CD4-positive, alpha-beta T cell treated with Interleukin-4 for 1 hour (primary cell): ENCODE data around the gene ACTR1A.

Experiments used
- DNase-seq, 2 donors: peaks; one replicate each; pipeline ENCODE4 v3.0.0-alpha.2; 2020 to 2022

The ACTR1A gene

DNA sequence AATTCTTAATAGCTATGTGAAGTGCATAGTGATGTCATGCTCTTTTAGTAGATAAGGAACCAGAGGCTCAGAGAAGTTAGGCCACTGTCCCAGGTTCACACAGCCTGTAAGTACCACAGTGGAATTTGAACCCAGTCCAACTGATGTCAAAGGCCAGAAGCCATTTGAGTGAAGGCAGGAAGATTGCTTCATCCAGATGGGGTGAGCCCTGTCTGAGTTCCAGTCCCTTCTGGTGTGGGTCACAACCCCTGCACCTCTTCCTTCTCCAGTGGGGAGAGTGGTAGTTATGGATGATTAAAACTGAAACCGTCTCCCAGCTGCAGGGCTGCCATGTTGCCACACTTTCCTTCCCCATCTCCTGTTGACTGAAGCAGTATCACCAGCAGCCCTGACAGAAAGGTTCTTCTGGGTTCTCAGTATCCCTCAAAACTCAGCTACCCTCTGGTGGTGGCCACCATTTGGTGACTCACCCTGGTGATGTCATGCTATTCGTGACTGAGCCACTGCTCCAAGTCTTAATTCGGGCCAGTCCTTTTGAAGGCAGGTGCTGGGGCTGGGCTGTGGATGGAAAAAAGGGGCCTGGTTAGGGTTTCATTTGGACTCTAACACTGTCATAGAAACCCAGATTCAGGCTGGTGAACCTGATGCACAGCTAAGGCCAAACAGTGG, 49.7 kb downstream of the ACTR1A start:
- peak; percentile 37 to 73 for DNase-seq

DNA sequence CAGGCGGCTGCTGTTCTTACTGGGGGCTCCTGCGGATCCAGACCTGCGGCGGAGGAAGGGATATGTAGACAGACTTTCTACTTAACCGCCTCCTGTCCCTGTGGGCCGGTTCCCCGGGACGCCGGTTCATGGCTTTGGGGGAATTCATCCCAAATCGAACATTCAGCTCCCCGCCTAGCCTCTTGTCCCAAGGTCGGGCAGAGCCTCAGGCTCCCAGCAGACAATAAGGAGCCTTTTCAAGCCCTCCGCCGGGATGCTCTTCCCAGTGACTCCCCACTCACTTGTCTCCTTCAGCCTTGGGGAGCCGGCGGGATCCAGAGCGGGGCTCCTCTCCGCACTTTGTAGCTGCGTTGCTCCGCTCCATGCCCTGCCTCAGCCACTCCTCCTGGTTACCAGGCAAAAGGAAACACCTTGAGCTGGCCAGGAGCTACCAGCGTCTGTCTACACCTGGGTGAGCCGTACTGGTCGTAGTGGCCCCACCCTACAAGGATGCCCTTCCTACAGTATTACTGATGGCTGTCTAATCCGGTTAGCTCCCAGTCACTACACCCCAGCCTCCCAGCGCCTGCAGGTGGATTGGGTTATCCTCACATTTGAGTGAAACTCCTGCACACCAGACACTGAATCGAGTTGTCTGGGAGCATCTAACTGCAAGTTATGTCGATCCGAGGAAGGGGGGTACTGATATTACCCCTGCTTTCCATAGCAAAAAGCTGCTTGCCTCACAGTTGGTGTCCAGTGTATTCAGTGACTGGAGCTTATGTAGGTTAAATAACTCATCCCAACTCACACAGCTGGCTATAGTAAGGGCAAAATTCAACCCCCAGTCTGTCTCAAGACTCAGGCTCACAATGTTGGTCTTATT, 51.2 kb downstream of the ACTR1A start, which contains the start of gene C10orf95:
C10orf95 (minus strand) TSS at position 439 of the 865 bp plus-strand sequence. CDS start 450 bp downstream, outside the sequence.
- DNase-seq = no peak

DNA sequence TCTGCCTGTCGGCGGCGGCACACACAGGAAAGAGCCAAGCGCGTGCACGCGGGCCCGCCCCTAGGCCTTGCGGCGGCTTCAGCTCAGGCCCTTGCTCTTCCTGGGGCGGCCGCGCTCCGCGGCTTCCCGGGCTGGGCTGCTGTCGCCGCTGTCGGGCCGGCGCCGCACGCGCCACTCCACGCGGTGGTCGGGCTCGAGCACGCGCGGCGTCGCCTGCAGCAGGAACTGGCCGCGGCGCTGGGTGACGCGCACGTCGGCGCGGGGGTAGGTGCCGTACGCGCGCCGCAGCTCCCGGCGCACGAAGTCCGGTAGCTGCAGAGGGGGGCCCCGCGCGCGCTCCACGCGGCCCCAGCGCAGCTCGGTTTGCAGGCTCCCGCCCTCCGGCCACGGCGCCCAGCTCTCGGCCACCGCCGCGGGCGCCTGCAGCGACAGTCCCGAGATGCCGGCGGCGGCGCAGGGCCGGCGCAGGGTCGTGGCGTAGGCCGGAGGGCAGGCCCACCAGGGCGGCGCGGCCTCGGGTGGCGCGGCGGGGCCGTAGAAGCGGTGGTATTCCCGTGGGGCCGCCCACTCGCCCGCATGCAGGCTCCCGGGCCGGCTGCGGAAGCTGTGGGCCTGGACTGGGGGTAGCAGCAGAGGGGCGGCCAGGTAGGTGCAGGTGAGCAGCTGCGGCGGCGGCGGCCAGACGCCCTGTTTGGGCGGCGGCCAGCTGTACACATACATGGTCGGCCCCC, 52.0 kb downstream of the ACTR1A start:
- DNase-seq = peak; percentile 92

DNA sequence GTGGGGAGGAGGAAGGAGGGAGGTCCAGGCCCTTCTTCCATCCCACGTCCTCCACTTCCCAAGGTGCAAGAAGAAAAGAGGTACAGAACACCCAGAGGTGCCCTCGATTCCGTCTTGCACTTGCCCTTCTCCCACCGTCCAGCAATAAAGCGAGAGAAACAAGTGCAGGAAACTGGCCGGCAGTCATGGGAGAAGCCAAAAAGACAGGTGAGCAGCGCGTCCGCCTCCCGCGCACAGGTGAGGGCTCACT, 52.5 kb downstream of the ACTR1A start:
- no peak for DNase-seq

DNA sequence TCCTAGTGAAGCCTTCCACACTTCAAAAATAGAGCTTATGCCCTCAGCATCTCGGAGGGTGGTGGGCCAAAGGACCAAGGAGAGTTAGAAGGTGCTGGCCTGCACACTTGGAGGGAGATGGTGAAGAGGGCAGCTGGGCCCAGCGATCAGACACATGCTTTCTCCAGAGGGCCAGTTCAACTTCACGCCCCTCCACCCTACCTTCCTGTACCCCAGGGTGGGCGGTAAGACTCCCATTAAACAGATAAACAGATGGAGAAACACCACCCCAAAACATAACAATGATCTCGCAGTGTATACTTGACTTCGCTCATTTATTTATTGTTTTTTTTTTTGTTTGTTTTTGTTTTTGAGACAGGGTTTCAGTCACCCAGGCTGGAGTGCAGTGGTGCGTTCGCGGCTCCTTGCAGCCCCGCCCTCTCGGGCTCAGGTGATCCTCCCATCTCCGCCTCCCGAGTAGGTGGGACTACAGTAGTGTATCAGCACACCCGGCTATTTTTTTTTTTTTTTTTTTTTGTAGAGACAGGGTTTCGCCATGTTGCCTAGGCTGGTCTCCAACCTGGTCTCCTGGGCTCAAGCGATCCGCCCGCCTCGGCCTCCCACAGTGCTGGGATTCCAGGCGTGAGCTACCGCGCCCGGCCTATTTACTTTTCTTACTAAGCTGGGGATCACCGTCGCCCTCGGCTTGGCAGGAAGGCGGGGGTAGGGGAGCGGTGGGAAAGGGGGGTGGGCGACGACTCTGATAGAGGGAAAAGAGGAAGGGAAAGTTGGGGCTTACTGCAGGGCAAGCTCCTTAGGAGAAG, 53.0 kb downstream of the ACTR1A start:
- peak; percentile 91 to 92 for DNase-seq

DNA sequence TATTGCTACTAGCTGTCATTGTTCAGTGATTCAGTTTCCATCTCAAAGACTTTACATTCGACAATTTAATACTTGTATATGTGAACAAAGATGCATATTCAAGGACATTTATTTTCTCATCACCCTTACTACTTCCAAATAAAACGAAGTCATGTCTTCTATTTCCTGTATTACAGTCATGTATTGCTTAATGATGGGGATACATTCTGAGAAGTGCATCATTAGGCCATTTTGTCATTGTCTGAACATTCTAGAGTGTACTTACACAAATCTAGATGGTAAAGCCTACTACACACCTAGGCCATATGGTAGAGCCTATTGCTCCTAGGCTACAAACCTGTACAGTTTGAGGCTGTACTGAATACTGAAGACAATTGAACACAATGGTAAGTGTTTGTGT, 57.7 kb downstream of the ACTR1A start:
- DNase-seq = no peak

DNA sequence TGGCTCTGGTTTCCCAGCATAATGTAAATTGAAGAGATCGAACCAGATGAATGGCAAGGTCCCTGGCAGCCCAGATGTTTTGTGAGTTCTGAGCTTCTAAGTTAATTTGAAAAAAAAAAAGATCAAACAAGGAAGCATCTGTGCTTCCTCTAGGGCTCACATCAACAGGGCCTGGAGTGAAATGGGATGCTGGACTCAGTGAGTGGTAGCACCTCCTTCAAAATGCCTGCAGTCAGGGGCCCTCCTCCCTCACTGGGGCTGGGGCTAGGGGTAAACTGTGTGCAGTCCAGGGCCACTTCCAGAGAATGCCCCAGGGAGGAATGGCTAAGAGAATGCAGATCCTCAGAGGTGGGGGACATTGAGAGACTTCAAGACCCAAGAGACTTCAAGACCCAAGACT, 64.1 kb downstream of the ACTR1A start:
- no peak for DNase-seq

DNA sequence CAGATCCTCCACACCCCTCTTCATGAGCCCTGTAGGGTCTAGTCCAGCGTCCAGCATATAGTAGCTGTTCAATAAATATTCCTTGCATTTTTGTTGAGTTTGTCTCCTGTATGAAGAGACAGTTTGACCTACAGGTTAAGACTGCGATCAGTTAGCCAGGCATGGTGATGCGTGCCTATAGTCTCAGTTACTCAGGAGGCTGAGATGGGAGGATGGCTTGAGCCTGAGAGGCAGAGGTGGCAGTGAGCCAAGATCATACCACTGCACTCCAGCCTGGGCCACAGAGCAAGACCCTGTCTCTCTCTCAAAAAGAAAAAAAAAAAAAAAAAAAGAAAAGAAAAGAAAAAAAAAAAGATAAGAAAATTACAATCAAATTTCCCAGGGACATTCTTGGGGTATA, 65.0 kb downstream of the ACTR1A start:
- DNase-seq = no peak

DNA sequence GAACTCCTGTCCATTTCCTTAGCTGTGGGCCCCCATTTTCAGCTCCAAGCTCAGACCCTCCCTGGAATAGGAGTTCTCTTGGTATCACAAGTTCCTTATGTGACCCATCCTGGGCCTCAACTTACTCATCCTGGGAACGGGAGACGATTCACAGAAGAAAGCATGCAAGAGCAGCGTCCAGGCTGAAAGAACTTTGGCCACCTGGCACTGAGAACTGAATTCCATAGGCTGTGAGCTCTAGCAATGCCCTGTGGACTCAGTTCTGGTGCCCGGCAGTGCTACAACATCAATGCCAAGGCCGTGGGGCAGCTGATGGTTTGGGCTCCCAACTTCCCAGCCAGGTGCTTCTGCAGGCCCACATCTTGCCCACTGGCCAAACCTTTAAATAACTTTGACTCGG, 66.2 kb downstream of the ACTR1A start:
- no peak for DNase-seq

DNA sequence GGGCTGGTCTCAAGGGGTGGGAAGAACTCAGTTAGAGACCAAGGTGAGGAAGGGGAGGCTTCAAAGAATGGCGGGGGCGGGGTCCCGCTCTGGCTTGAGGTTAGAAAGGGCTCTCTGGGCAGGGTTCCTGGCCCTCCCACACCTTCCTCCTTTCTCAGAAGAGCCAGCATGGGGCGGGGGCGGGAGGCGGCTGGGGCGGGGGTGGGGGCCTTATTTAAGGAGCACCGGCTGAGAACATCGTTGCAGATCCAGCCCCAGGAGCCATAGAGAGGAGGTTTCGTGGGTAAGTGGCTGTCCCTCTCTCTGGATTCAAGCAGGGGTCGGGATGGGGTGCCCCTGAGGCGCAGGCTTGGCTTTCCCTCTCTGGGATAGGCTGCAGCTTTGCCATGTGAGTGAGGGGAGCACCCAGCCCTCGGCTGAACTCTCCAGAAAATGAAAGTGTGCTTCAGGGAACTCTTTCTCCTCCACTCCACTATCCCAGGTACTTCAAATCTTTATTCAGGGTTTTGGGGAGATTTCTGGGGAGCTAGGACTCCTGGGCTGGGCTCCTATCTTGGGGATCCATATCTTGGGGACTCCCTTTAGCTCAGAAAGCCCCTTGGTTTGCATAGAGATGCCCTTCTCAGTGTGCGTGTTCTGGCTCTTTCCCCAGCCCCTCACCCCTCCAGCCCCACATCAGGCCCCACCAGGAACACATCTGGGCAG, 66.8 kb downstream of the ACTR1A start:
- peak in 1 of 2 donors; percentile 42 for DNase-seq

DNA sequence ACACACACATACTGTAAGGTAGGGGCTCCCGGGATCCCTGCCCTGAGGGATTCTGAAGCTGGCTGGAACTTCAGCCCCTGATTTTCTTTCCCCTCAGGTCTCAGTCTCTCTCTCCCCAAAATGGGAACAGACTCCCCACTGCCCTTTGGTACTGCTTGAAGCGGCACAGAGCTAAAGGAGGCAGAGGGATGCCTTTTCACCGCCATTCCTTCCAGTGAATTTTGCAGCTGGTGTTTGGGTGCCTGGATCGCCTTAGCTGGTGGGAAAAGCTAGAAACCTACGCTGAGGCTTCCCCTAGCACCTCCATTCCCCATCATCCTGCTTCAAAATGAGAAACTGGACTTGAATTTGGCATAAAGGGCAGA, 67.4 kb downstream of the ACTR1A start:
- no peak for DNase-seq

DNA sequence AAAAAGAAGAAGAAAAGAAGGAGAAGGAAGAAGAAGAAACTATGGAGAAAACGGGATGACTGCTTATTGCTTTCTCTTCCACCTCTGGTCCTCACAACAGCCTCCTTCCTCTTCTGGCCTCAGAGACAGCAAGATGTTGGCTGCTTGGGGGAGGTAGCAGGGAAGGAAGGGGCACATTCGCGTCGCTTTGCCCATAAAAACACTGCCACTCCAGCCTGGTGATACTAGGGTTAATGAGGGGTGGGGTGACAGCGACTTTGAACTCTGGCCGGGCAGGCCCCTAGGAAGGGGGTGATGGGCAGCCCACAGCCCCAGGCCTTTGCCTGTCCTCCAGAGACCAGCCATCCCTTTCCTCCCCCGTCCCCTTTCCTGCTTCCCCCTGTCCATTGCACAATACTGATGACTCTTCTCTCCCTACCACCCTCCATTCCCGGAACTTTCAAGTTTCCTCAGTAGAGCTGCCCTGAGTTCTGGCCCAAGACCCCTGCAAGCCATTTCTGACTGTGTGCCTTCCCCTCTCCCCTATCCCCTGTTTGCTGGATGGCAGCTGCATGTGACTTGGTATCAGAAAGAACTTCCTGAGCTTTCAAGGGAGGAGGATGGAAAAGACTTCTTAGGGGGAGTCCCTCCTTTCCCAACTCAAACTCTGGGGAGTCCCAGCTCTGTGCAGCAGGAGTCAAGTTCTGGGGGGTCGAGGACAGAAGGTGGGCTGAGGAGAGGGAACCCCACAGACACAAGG, 67.9 kb downstream of the ACTR1A start:
- DNase-seq = no peak

DNA sequence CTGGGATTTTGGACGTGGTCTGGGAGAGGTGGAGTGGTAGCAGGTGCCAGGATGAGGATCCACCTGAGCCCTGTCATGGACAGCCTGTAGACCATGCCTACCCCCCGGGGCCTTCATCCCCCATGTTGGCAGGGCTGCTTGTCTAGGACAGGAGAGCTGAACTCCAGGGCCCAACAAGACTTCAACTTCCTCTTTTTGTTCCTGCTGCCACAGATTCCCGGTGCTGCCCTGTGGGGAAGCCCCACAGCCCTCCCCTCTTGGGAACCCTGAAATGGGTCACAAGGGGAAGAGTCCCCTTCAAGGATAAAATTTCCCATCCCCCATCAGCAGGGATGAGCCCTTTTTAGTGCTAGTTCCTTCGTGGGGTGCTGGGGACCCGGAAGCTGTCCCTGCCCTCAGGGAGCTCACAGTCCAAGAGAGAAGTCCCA, 68.9 kb downstream of the ACTR1A start:
- peak in 1 of 2 donors; percentile 22 for DNase-seq

DNA sequence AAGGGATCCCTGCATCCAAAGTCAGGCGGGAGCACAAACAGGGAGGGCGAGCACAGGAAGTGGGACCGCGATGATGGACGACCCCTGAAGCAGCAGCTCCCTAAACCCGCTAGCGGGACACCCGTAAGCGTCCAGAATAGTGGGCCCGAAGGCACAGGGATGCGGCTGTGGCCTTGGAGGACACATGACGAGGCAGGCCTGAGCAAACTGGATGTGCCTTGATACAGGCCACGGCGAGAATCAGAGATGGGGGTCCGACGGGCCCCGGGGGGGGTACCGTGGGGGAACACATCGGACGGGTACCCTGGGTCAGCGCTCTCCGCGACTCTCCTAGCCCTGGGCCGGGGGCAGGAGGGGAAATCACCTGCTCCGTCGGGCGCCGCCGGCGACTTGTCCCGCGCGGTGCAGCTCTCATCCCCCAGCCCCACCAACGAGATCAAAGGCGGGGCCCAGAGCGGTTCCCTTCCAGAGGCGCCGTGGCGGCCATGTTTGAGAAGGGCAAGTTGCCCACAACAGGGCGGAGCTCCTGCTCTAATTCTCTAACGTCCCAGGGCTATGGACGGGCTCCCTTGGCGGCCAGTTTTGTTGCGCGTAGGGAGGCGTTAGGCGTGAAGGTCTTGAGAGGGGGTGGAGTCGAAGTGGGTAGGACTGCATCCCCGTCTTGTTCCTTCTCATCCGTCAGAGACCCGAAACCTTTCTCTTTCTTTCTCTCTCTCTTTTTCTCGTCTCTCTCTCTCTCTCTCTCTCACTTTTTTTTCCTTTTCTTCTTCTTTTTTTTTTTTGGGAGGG, 70.2 kb downstream of the ACTR1A start, which contains the start of gene CUEDC2:
CUEDC2 (minus strand) TSS at position 413 of the 789 bp plus-strand sequence. CDS start 7,386 bp downstream, outside the sequence.
- peak; percentile 94 to 97 for DNase-seq

DNA sequence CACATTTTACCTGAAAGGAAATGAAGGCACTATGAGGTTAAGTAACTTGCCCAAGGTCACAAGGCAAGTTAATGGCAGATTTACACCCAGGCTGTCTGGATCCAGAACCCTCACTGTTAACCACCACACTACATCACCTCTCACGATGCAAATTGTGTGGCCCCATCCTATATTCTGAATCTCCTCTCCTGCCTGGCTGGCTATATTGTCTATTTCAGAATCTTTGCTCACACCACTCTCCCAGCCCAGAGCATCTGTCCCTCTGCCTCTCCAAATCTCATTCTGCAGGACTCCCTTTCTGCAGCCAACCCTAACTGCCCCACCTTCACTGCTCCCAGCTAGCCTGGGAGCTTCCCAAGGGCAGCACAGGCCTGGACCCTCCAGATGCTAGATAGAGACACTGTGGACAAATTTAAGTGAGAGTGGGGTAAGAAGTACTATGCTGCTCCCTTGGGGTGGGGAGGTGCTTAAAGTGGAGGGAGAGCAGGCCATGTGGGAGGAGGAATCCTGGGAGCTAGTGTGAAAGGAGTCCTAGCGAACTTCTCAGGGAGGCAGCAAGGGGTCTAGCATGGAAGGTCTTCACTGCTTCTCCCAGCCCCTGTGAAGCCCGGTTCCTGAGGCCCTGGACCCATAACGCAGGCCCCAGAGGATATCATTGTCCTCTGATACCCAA, 70.9 kb downstream of the ACTR1A start:
- no peak for DNase-seq

DNA sequence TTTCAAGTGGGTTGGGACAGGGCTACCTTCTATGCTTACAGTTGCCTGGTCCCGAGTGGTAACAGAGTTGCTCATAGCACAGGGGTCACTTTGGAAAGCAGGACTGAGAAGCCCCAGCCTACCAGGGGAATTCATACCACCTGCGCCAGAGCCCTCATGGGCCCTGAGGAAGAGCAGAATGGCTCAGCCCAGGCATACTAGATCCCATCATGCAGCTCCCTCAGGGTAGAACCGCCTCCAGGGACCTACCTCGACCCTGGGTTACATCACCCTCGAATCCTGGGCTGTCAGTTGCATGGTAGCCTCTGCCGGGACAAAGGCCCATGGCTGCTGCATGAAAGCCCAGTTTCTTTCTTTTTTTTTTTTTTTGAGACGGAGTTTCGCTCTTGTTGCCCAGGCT, 73.0 kb downstream of the ACTR1A start:
- no peak for DNase-seq
